WERI-Rb-1 (cell line): ENCODE results near the gene CELA1.

Source experiments
- DNase-seq: peaks from one replicate; pipeline ENCODE4 v3.0.0-alpha.2; 2020
- H3K27ac ChIP-seq: fragments of 250-450 bp; sonication (Bioruptor Pico); 2 replicates; pipeline ENCODE4 v1.5.1; 2020; ENCODE audit warnings: mild to moderate bottlenecking, moderate library complexity
- H3K27me3 ChIP-seq: fragments of 250-450 bp; sonication (Bioruptor Pico); 2 replicates; pipeline ENCODE4 v1.5.1; 2021; ENCODE audit warnings: mild to moderate bottlenecking, low read depth, moderate library complexity; ENCODE audit not compliant: insufficient read depth, severe bottlenecking
- H3K36me3 ChIP-seq: fragments of 250-450 bp; sonication (Bioruptor Pico); 2 replicates; pipeline ENCODE4 v1.5.1; 2020; ENCODE audit warnings: mild to moderate bottlenecking, moderate library complexity
- H3K4me3 ChIP-seq: 2 replicates; pipeline ENCODE4 v1.5.1; 2011; ENCODE audit warnings: low read depth, mild to moderate bottlenecking, control low read depth, low read length
- H3K9me3 ChIP-seq: fragments of 250-450 bp; sonication (Bioruptor Pico); 2 replicates; pipeline ENCODE4 v1.5.1; 2021; ENCODE audit warnings: mild to moderate bottlenecking, moderate library complexity; ENCODE audit not compliant: severe bottlenecking
- CTCF ChIP-seq: IDR thresholded peaks from 2 replicates; pipeline ENCODE4 v1.5.1; 2011; ENCODE audit warnings: low read depth, mild to moderate bottlenecking, control low read depth, inconsistent platforms, low read length

CELA1 gene

GRCh38 chr12:51364001-51364400, 17.5 kb upstream of the CELA1 start:
- no peak overlapping the region for H3K4me3 ChIP-seq
- H3K27ac ChIP-seq = no peak overlapping the region
- TF ChIP-seq CTCF = no peak
- H3K27me3 ChIP-seq = no peaks in the 10 kb centered on the region
- no peaks in the 10 kb centered on the region for H3K9me3 ChIP-seq
- no peak for DNase-seq
- H3K36me3 ChIP-seq = no peaks in the 10 kb centered on the region

GRCh38 chr12:51362747-51363342, 16.4 kb upstream of the CELA1 start:
- TF ChIP-seq CTCF = no peak
- Histone ChIP-seq H3K27ac (no peak overlapping the region), H3K27me3 (no peaks in the 10 kb centered on the region), H3K4me3 (no peak overlapping the region), H3K9me3 (no peaks in the 10 kb centered on the region), H3K36me3 (no peaks in the 10 kb centered on the region)
- DNase-seq = no peak

DNA sequence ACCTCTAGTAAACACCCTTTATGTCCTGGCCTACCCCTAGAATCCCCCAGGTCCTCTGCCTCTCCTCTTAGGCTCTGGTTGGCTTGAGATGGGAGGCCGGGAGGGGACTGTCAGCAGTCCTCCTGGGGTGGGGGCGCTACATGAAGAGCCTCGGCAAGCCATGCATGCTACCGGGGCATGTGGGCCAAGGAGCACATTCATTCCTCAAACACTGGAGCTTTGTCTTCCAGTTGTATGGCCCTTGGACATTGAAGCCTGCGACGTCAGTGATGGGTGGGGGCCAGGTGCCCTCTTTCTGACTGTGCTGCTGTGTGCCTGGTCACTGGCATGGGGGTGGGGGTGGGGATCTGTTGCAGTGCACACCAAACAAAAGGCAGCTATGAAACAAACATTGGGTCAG, 15.8 kb upstream of the CELA1 start:
- TF ChIP-seq CTCF = no peak
- H3K27me3 ChIP-seq = no peaks in the 10 kb centered on the region
- H3K4me3 ChIP-seq = no peak overlapping the region
- no peak for DNase-seq
- no peaks in the 10 kb centered on the region for H3K36me3 ChIP-seq
- no peak overlapping the region for H3K27ac ChIP-seq
- H3K9me3 ChIP-seq = no peaks in the 10 kb centered on the region

DNA sequence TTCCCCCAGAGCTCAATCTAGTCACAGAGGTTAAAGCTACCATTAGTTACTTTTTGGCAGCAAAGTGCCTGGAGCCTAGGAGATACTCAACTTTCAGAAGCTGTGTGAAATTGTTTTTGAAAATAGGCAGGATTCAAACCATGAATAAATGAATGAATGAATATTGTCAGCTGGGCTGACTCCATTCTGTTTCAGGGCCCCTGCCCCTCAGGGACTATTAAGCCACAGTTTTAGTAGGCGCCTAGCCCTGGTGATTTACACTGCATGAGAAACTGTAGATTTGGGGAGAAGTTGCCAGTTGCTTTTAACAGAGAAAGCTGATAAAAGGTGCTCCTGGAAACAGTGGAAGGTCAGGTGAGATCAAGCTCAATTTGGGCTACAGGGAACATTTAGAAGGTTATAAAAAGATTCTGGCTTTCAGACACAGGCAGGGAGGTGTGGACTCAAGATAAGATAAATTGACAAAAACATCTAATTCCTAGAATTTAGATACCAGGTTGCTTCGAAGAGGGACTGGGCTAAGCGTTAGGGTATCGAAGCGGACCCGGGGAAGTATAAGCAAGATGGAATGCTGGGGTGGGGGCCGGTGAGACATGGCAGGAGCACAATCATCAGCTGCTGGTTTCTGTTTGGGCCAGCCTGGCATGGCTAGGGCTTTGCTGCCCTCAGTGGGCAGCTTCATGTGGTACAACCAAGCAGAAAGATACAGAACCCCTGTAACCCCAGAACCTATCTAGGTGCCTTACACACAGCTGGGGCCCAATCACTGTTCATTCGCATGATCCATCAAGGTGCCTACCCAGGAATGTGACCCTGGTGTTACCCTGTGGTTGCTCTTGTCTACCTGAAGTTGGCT, 14.9 kb upstream of the CELA1 start:
- no peaks in the 10 kb centered on the region for H3K9me3 ChIP-seq
- no peak for DNase-seq
- H3K36me3 ChIP-seq = no peaks in the 10 kb centered on the region
- no peak overlapping the region for H3K27ac ChIP-seq
- H3K4me3 ChIP-seq = no peak overlapping the region
- TF ChIP-seq CTCF = no peak
- no peaks in the 10 kb centered on the region for H3K27me3 ChIP-seq

DNA sequence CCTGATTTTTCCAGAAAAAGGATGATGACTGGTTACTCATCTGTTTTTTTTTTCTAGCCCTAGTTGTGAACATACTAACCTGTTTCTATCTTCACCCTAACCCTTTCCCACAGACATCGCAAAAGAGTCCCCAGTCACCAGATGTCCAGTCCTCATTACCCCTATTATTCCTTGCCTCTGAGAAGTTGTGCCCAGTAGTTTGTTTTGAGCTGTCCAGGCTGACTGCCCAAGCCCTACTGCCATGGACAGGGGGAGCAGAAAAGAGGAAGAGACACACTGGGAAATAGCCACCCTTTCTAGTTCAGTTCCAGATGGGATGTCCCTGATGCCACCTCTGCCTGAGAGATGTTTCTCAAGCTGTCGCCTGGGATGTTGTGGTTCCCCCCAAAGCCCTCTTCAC, 13.8 kb upstream of the CELA1 start:
- H3K9me3 ChIP-seq = no peaks in the 10 kb centered on the region
- no peak for TF ChIP-seq CTCF
- no peak overlapping the region for H3K4me3 ChIP-seq
- no peaks in the 10 kb centered on the region for H3K36me3 ChIP-seq
- H3K27me3 ChIP-seq = no peaks in the 10 kb centered on the region
- DNase-seq = no peak
- H3K27ac ChIP-seq = no peak overlapping the region

- Histone ChIP-seq H3K27ac (no peak overlapping the region), H3K27me3 (no peaks in the 10 kb centered on the region), H3K36me3 (no peaks in the 10 kb centered on the region), H3K4me3 (no peak overlapping the region), H3K9me3 (no peaks in the 10 kb centered on the region)
- no peak for TF ChIP-seq CTCF
- no peak for DNase-seq
Observed at GRCh38 chr12:51359851-51360250, 13.4 kb upstream of the CELA1 start.
